ENCODE measurements around the gene OTOF. TPM values are rescaled to one million over a fixed set of nuclear protein-coding genes. Genes with fewer than 3 reads are reported as not detected.

Gene OTOF
- total and polyA plus RNA-seq, 2 of the 13 experiments (the other 11 are each of a cell fraction or from before 2014, with no cell fraction given): 0.04 TPM; not detected in 1

DNA sequence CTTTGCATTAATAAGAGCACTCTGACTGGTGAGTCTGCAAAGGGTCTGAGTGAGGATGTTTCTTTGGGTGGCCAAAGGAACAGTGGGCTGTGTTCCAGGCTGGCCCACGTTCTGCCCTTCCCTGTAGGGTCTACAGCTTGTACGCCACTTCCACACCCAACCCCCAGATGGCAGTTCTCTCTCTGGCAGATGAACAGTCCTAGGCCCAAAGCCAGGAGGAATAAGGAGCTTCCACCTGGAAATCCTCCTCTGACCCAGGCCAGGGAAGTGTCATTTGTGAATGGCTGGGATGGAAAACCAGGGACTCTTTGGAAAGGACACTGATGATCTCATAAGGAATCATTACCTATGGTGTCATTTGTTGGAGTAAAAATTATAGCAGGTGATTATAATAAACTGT, 6.6 kb downstream of the OTOF start:
- POLR2A ChIA-PET: no interaction called here
- H2AFZ ChIP-seq (ENCODE audit: low read length): no peak overlapping the region
- H3K36me3 ChIP-seq (replicated peaks in 1 of 2; ENCODE audit: control insufficient read depth in 1 of 2, insufficient read depth in 2 of 2, low read length in 2 of 2): no peaks in the 10 kb centered on the region
- no TSS peak for BruUV-seq (replicated peaks)
- H3K9me3 ChIP-seq (ENCODE audit: low read length): peaks cover 5% of the 10 kb centered on the region
- H3K9ac ChIP-seq (ENCODE audit: insufficient read depth, low read depth, low read length): no peak overlapping the region
- H3K27me3 ChIP-seq (ENCODE audit: control insufficient read depth in 1 of 2, insufficient read depth in 2 of 2, low read length in 2 of 2): peaks cover 0 to 8% of the 10 kb centered on the region in 2 experiments; a peak in 2 of 5 replicates
- CTCF ChIA-PET (ENCODE audit: low intra/inter-chr PET ratio, low total read pairs): interaction anchor here (2.1 kb wide), 1 partner anchor 106 kb away, joined by 10 read pairs; no protein-coding TSS in a partner anchor
- in situ Hi-C loops (cut with HindIII; ENCODE audit: extremely low pct_ligation_motif_present, low pct_unique_long_range_greater_than_20kb): no loop called here
- intact Hi-C loops (cut with micrococcal nuclease; ENCODE audit: unreplicated experiment): no loop called here
- TF ChIP-seq FOXO1 (CRISPR knock-in tag; IDR thresholded peaks at IDR 0.05) (no peak), ZNF235 (CRISPR knock-in tag; IDR thresholded peaks at IDR 0.05; ENCODE audit: borderline replicate concordance) (no peak)
- TF ChIP-seq, protein P1, sequence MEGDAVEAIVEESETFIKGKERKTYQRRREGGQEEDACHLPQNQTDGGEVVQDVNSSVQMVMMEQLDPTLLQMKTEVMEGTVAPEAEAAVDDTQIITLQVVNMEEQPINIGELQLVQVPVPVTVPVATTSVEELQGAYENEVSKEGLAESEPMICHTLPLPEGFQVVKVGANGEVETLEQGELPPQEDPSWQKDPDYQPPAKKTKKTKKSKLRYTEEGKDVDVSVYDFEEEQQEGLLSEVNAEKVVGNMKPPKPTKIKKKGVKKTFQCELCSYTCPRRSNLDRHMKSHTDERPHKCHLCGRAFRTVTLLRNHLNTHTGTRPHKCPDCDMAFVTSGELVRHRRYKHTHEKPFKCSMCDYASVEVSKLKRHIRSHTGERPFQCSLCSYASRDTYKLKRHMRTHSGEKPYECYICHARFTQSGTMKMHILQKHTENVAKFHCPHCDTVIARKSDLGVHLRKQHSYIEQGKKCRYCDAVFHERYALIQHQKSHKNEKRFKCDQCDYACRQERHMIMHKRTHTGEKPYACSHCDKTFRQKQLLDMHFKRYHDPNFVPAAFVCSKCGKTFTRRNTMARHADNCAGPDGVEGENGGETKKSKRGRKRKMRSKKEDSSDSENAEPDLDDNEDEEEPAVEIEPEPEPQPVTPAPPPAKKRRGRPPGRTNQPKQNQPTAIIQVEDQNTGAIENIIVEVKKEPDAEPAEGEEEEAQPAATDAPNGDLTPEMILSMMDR (CRISPR knock-in tag; IDR thresholded peaks at IDR 0.05): peak; percentile 53
- no peak for DNase-seq (ENCODE audit: low spot score)
- no peak overlapping the region for H3K4me2 ChIP-seq (ENCODE audit: low read depth, low read length)
- H3K4me1 ChIP-seq (ENCODE audit: insufficient read depth, low read length): no peaks in the 10 kb centered on the region; the same call in 1 of the 2 replicates
- WGBS (ENCODE audit: low lambda C conversion rate): 17% methylated on average over 2 of the region's 2 CpGs
- ATAC-seq: peak; percentile 64
- no peak overlapping the region for H3K27ac ChIP-seq (ENCODE audit: extremely low read length, insufficient read depth, low read length)
- H4K20me1 ChIP-seq (ENCODE audit: insufficient read depth, low read length): no peaks in the 10 kb centered on the region
- FAIRE-seq: peak; percentile 56
- no peak overlapping the region for H3K4me3 ChIP-seq (replicated peaks in 1 of 3; ENCODE audit: insufficient read depth in 1 of 3, low read depth in 2 of 3, low read length in 3 of 3)
- no peaks in the 10 kb centered on the region for H3K79me2 ChIP-seq (ENCODE audit: insufficient read depth, low read length)

DNA sequence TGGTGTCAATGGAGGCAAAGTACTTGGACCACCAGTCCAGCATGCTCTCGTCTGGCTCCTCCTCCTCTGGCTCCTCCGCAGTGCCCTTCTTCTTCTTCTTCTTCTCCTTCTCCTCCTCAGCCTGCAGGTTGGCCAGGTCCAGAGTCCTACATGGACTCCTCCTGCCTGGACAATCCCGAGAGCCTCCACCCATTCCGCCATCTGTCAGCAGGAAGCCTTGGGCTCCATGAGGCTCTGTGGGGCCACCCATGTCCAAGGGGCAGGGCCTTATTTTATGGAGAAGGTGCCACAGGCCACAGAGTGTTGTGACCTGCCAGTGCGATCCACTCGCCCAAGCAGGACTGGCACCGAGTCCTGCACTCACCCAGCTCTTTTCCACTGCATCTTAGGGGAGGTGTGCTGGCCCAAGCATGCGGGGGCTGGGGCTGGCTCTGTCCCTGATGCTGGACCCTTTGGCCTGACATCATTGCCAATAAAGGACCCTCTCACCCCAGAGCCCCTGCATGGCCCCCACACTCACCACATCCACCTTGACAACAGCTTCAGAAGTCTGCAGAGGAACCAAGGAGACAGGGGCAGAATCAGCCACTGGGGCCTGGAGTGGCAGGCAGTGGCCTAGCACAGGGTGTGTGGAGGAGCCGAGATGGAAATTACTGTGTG, 7.2 kb downstream of the OTOF start:
- no peak for DNase-seq (ENCODE audit: low spot score)
- Histone ChIP-seq H3K9ac (ENCODE audit: insufficient read depth, low read depth, low read length) (no peak overlapping the region), H4K20me1 (ENCODE audit: insufficient read depth, low read length) (no peaks in the 10 kb centered on the region), H3K27ac (ENCODE audit: extremely low read length, insufficient read depth, low read length) (no peak overlapping the region), H3K9me3 (ENCODE audit: low read length) (peaks cover 5% of the 10 kb centered on the region), H3K4me3 (replicated peaks in 1 of 3; ENCODE audit: insufficient read depth in 1 of 3, low read depth in 2 of 3, low read length in 3 of 3) (no peak overlapping the region), H3K79me2 (ENCODE audit: insufficient read depth, low read length) (no peaks in the 10 kb centered on the region), H2AFZ (ENCODE audit: low read length) (no peak overlapping the region), H3K4me2 (ENCODE audit: low read depth, low read length) (no peak overlapping the region), H3K4me1 (ENCODE audit: insufficient read depth, low read length) (no peaks in the 10 kb centered on the region; the same call in 1 of the 2 replicates), H3K36me3 (replicated peaks in 1 of 2; ENCODE audit: control insufficient read depth in 1 of 2, insufficient read depth in 2 of 2, low read length in 2 of 2) (no peaks in the 10 kb centered on the region), H3K27me3 (ENCODE audit: control insufficient read depth in 1 of 2, insufficient read depth in 2 of 2, low read length in 2 of 2) (peaks cover 0 to 8% of the 10 kb centered on the region in 2 experiments; a peak in 2 of 5 replicates)
- TF ChIP-seq FOXO1 (CRISPR knock-in tag; IDR thresholded peaks at IDR 0.05) (no peak), ZSCAN12 (CRISPR knock-in tag; IDR thresholded peaks at IDR 0.05) (no peak), NR2F6 (IDR thresholded peaks at IDR 0.05) (no peak), NR2F6 (CRISPR knock-in tag; IDR thresholded peaks at IDR 0.05) (no peak), ZNF652 (CRISPR knock-in tag; IDR thresholded peaks at IDR 0.05; ENCODE audit: borderline replicate concordance, low read depth) (no peak), SOX6 (IDR thresholded peaks at IDR 0.05) (no peak), SOX6 (CRISPR knock-in tag; IDR thresholded peaks at IDR 0.05) (no peak), CC2D1A (CRISPR knock-in tag; IDR thresholded peaks at IDR 0.05) (no peak), ZNF619 (CRISPR knock-in tag; IDR thresholded peaks at IDR 0.05) (no peak), ARID2 (CRISPR knock-in tag; IDR thresholded peaks at IDR 0.05; ENCODE audit: borderline replicate concordance) (no peak), RBAK (CRISPR knock-in tag; IDR thresholded peaks at IDR 0.05) (no peak), RFX5 (IDR thresholded peaks at IDR 0.05; ENCODE audit: low read depth, low read length) (no peak)
- in situ Hi-C loops (cut with HindIII; ENCODE audit: extremely low pct_ligation_motif_present, low pct_unique_long_range_greater_than_20kb): no loop called here
- 39% methylated on average over 9 of the region's 9 CpGs for WGBS (ENCODE audit: low lambda C conversion rate)
- intact Hi-C loops (cut with micrococcal nuclease; ENCODE audit: unreplicated experiment): no loop called here
- ATAC-seq: no peak
- CTCF ChIA-PET (ENCODE audit: low intra/inter-chr PET ratio, low total read pairs): interaction anchor here (2.1 kb wide), 1 partner anchor 107 kb away, joined by 10 read pairs; no protein-coding TSS in a partner anchor
- POLR2A ChIA-PET: no interaction called here
- FAIRE-seq: no peak
- no TSS peak for BruUV-seq (replicated peaks)

All from HepG2 (cell line).